ENCODE data around the gene MRC1. TPM values are rescaled to one million over a fixed set of nuclear protein-coding genes. Genes with fewer than 3 reads are reported as not detected.
"Not testable (repeated sequence)": the region's sequence is repeated elsewhere in the genome, so short reads cannot be mapped to it uniquely, and the experiment has no call there.

Gene MRC1
- total RNA-seq, 1 donor from 2014 or later: 156 TPM

DNA sequence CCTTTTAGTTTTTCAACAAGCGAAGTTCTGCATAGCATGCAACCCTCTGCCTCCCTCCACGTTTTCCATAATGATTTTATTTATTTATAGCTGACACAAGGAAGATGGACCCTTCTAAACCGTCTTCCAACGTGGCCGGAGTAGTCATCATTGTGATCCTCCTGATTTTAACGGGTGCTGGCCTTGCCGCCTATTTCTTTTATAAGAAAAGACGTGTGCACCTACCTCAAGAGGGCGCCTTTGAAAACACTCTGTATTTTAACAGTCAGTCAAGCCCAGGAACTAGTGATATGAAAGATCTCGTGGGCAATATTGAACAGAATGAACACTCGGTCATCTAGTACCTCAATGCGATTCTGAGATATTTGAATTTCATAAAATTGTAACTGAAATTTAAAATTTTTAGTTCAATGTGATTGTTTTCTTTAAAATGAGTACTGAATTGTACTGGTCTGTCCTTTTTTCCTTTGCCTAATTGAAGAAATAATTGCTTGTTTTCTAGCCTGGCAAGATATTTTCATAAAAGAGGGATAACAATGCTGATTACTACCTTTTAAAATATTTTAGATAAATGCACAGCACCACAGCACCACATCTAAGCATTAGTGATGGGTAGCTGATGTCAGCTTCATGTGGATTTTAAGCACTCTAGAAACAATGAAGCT, 101.1 kb downstream of the MRC1 start:
- DNase-seq: peak; percentile 59

DNA sequence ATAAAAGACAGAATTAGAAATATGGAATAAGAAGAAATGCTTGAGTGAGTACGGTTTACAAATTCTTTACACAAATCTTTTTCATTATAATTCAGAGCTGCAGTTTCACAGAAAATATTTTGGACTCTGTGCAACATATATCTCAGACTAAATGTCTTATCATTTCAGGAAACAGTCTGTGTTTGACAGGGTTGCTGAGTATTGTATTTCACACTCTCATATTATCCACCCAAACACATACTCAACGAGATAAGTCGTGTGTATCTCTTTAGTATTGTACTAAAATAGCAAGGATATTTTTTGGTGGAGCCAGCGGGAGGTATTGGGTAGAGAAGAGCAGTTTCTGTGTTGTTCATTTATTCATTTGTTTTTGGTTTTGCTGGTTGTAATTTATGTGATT, 103.6 kb downstream of the MRC1 start:
- no peak for DNase-seq

DNA sequence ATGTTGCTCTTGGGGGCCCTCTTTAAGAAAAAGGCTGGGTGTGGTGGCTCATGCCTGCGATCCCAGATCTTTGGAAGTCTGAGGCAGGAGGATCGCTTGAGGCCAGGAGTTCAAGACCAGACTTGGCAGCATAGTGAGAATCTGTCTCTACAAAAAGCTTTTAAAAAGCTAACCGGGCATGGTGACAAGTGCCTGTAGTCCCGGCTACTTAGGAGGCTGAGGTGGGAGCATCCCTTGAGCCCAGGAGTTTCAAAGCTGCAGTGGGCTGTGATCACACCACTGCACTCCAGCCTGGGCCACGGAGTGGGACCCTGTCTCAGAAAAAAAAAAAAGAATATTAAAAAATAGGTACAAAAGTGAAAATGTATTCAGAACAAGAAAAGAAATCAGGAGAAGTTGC, 104.5 kb downstream of the MRC1 start:
- DNase-seq: no peak

DNA sequence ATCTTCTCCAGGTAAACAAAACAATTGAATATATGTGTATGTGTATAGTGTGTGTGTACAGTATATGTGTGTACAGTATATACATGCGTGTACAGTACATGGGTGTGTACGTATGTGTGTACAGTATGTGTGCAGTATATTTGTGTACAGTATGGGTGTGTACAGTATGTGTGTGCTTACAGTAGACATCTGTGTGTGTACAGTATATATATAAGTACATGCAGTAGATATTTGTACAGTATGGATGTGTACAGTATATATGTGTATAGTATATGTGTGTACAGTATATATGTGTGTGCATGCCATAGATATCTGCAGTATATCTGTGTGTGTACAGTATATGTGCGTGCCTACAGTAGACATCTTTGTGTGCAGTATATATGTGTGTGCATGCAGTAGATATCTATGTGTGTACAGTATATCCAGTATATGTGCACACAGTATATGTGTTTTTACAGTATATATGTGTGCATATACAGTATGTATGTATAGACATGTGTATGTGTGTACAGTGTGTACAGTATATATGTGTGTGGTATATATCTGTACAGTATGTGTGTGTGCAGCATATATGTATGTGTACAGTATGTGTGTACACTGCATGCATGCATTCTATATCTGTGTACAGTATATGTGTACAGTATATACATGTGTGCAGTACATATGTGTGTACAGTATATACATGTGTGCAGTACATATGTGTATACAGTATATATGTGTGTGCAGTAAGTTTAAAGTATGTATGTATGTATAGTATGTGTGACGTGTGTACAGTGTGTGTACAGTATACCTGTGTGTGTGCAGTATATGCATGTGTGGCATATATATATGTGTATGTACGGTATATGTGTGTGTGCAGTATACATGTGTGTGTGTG, 105.3 kb downstream of the MRC1 start:
- no peak for DNase-seq

DNA sequence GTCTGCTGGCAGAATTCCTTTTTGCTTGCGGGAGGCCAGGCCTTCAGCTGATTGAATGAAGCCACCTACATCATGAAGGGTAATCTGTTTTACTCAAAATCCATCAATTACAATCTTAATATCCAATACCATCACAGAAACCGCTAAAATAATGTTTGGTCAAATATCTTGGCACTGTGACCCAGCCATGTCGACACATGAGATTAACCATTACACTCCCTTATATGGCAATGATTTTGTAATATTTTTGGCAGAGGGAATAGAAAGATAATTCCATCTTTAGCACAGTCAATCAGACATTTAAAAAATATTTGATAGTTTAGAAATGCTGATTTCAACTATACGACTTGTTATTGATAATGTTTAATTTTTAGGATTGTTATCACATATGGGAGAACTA, 106.0 kb downstream of the MRC1 start:
- no peak for DNase-seq

DNA sequence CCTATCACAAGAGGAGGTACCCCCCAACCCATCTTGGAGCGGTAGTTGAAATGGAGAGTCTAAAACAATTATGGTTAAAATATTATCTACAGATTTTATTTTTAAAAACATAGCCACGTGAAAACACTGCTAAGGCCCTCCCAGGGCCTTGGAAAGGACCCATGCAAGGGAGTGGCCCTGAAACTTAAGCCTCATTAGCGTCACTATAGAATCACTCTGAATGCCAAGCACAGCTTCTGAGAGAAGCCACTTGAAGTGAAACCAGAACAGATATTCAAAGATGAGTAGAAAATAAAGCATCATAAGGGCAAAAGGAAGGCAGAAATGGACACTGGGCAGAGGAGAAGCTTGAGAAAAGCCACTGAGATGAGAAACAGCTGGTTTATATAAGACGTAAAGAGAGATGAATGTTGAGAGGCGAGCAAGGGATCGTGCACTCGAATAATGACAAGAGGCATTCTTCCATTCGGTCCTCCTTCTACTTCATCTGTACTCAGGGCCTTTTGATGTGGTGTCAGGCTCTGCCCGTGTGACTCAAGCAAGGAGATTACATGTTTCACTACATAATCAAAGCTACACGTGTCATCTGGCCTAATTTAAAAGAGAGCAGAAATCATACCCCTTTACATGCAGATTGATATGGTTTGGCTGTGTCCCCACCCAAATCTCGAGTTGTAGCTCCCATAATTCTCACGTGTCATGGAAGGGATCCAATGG, 109.2 kb downstream of the MRC1 start:
- no peak for DNase-seq

DNA sequence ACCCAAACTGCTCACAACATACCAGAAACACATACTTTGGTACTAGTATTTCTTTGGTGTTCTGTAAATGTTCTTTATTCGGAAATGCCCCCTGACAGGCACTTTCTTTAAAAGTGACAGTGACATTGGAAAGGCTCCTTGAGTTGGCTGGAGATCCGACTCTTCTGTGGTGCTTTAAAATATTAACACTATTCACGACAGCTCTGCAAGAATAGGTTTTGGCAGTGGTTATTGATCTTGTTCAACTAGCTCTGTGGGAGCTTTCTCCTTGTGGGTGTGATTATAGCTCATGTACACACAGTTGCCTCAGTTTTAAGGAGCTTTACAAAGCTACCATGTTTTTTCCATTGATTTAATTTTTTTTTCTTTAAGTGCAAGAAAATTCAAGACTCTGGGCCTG, 112.2 kb downstream of the MRC1 start:
- no peak for DNase-seq

DNA sequence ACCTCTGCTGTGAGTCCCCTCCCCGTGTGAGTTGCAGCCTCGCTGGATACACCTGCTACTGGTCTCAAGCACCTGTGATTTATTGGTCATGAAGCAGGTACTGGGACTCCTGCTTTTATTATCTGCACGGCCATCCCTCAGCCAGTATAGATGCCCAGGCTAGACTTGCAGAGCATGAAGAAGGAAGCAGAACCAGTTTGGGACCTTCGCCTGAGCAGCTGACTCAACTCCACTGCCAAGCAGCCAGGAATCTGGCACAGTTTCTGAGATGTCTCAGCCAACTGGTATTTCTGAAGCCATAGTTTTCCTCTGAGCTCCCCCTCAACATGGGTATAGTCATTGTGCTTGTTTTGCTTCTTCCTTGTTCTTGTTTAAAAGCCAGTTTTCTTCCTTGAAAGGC, 114.6 kb downstream of the MRC1 start:
- DNase-seq: no peak

DNA sequence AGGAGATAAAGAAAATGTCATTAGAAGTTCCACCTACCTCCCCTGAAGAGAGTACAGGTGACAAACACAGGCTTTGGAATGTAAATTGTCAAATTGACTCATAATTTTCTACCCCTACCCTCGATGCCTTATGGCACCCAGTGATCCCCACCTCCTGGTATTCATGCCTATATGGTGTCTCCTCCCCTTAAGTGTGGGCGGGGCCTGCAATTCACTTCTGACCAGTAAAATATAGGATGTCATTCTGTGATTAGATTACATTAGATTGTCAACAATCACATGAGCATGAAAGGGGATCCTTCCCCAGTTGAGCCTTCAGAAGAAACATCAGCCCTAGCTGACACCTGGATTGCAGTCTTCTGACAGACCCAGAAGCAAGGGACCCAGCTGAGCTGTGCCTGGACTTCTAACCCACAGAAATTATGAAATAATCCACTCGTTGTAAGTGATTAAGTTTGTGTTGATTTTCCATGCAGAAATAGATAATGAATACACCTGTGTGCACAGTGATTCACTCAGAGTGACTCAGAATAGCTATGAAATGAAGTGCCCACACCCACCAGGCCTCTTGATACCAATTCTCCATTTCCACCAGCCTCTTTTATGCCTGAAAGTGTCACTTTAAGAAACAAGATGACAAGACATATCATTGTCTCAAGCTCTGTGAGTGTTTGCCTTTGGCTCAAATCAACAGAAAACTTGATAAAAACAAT, 134.0 kb downstream of the MRC1 start:
- no peak for DNase-seq

DNA sequence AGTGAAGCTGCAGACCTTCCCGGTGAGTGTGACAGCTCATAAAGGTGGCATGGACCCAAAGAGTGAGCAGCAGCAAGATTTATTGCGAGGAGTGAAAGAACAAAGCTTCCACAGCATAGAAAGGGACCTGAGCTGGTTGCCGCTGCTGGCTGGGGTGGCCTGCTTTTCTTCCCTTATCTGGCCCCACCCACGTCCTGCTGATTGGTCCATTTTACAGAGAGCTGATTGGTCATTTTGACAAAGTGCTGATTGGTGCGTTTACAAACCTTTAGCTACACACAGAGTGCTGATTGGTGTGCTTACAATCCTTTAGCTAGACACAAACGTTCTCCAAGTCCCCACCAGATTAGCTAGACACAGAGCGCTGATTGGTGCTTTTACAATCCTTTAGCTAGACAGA, 141.1 kb downstream of the MRC1 start:
- not testable (repeated sequence) for DNase-seq

DNA sequence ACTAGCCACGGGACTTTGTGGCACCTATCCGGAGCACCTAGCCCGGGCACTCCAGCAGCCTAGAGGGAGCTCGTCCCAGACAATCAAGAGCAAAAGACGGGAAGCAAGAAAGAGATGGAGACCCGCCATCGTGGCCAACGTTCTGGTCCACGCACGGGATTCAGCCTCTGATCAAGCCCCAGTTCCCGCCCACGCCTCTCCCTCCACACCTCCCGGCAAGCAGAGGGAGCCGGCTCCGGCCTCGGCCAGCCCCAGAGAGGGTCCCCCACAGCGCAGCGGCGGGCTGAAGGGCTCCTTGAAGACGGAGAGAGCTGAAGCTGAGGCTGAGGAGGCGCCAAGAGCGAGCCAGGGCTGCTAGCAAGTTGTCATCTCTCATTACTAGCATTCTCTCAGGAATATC, 141.6 kb downstream of the MRC1 start:
- no peak for DNase-seq

DNA sequence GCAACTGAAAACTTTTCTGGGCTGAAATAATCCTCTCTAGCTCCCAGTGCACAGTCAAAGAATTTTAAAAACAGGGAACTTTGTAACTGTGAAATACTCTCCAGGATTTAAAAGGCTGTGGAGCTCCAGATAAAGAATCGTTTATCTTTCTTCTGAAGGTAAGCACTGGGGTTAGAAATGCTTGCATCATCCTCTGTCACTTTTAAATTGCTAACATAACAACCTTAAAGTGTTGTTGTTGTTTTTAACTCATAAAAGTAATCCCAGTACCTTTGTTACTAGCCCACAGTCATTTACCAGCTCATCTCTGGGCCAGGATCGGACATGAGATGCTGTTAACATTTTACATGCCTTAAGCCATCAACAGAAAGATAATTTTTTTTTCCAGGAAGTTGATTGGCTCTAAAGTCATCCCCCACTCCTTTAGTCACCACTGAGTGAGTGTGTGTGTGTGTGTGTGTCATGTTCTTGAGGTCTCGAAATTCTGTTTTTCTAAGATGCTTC, 142.8 kb downstream of the MRC1 start, which contains the start of gene SLC39A12:
SLC39A12 (plus strand) TSS at position 51 of the 504 bp plus-strand sequence. CDS start 1,359 bp downstream, outside the sequence.
- DNase-seq: no peak

DNA sequence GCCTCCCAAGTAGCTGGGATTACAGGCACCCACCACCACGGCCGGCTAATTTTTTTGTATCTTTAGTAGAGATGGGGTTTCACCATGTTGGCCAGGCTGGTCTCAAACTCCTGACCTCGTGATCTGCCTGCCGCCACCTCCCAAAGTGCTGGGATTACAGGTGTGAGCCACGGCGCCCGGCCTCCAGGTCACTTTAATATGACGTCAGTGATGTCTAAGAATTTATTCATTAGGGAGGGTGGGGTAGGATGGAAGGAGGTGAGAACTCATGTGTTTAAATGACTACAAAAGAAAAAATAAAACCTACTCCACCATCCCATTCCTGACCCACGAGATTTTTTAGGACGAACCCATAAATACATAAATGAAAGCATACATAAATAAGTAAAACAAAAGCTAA, 145.2 kb downstream of the MRC1 start:
- DNase-seq: not testable (repeated sequence)

DNA sequence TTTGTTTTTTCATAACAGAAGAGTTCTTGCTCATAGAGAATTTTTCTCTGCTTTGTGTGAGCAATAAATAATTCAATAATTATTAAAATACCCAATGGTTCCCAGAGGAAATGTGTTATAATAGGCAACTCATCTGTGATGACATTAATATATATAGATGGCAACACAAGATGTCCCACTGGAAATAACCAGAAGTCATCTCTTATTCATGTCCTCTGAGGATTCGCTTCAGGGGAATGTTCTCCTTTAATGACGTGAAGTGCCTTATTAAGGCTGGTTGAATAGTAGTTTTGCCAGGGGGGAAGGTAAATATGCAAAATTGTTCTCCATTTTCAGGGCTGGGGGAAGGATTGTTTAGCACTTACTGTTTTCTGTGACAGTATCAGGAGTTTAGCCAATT, 145.7 kb downstream of the MRC1 start:
- no peak for DNase-seq

DNA sequence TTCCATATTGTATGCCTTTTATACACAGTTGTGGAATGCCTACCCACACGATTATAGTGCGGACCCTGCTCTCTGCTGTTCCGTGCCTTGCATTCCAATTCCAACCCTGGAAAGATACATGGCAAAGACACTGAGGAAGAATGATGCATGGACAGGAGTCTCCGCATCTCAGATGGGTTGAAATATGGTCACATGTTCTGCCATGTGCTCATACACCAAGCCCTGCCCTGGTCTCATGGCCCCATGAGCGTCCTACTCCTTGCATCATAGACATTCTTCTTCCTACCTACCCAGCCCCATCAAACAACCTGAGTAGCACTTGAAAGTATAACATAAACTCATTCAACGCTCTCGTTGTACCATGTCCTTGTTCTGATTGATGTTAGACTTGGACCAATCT, 148.9 kb downstream of the MRC1 start:
- DNase-seq: no peak

DNA sequence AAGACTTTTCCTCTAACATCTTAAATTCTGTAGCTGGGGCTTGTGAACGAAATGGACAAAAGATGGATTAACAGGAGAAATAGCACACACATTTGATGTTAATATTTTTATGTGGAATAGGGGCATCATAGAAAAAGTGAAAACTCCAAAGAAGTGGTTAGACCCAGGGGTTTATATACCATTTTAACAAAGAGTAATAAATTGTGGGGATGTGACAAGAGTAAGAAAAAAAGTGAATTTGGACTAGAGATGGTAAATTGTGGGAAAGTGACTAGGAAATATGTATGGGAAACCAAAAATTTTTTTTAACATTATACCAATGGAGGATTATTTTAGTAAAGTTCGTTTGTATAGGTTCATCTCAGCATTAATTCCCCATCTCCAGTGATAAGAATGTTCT, 150.7 kb downstream of the MRC1 start:
- no peak for DNase-seq

Other genes with a start within 250 kb of the MRC1 start
- gene HACD1, start 192.0 kb upstream of the MRC1 start, total RNA-seq: 15.5 and 27.9 TPM in 2 replicates
- gene STAM, start 165.2 kb upstream of the MRC1 start, total RNA-seq: 12.9 and 22.4 TPM in 2 replicates
- 0.17 and 1.3 TPM in 2 replicates for gene TMEM236, start 57.1 kb upstream of the MRC1 start, total RNA-seq
- under 0.01 TPM in 1 of 2 replicates, not detected in the other for gene SLC39A12, start 142.6 kb downstream of the MRC1 start, total RNA-seq

Measured in dermis blood vessel endothelial cell (primary cell).